GM12891 (cell line): Measurements from ENCODE around the gene GSG1.

Experiments
- POLR2A ChIP-seq: IDR thresholded peaks from 2 replicates; pipeline ENCODE4 v1.6.1; 2011; ENCODE audit warnings: low read depth, low read length, control low read depth
- POLR2AphosphoS5 ChIP-seq: IDR thresholded peaks from 2 replicates; pipeline ENCODE4 v1.6.1; 2011; ENCODE audit warnings: low read depth, low read length, control low read depth
- SPI1 ChIP-seq: IDR thresholded peaks from 2 replicates; pipeline ENCODE4 v1.6.1; 2011; ENCODE audit warnings: low read depth, low read length, control low read depth

DNA sequence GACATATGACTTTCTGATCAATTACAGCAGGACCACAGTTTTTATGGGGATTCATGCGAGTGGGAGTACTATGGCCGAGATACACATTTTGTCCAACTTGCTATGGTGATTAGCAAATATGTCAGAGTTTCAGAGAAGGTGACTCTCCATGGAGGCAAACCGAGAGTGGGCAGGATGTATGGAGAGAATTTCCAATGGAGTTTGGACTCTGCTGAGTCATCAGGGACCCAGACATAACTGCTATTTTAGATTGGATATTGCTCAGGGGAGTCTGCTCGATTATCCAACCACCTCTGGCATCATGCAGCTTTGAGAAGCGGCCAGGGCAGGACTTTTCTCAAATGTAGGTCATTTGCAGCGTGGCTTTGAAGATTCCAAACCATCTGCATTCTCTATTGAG is 9.5 kb upstream of the GSG1 start:
- TF ChIP-seq POLR2A = no peak
- no peak for TF ChIP-seq POLR2AphosphoS5
- TF ChIP-seq SPI1 = no peak
